HepG2 (cell line): ENCODE measurements around the gene GPR139.

Experiments used
- RBM22 ChIP-seq: fragments of 200-400 bp; formaldehyde crosslinking; optimal IDR thresholded peaks from 2 replicates; pipeline ENCODE3; 2017; ENCODE audit warnings: mild to moderate bottlenecking, low read length, moderate library complexity
- SRY ChIP-seq: sonication (generic); formaldehyde crosslinking; IDR thresholded peaks from 2 replicates; pipeline ENCODE4 v1.8.0; 2022; ENCODE audit warnings: mild to moderate bottlenecking, missing genetic modification reagents
- ZNF331 ChIP-seq: sonication (generic); formaldehyde crosslinking; IDR thresholded peaks from 2 replicates; pipeline ENCODE4 v1.4.0; 2020; ENCODE audit warnings: missing genetic modification reagents

DNA sequence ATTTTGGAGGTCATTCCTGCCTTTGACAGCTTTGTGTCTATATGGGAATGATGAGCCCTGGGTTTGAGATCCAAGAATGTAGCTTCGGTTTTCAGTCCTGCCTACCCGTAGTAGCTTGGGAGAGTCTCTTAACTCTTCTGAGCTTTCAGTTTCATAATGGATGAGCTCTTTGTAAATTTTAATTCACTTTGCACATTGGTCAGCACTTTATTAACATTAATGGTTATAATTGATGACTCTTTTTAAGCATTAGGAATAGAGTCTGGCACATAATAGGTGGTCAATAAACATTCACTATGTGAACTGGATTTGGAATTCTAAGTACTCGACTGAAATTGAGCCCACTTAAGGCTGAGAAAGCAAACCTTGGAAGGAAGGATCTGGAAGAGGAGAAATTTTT lies 17.3 kb downstream of the GPR139 start:
- TF ChIP-seq ZNF331 (CRISPR knock-in tag): no peak
- no peak for TF ChIP-seq RBM22
- no peak for TF ChIP-seq SRY (CRISPR knock-in tag)
